HG02981 (cell line): ENCODE measurements around the gene CDHR1.

ENCODE experiments used
- ATAC-seq: cut with Tn5 transposase; IDR thresholded peaks from one replicate; pipeline ENCODE4 v1.9.1; 2021; ENCODE audit warnings: mild to moderate bottlenecking, moderate library complexity; ENCODE audit not compliant: unreplicated experiment

CDHR1 gene

GRCh38 chr10:84198206-84198915, 4.0 kb downstream of the CDHR1 start:
- no peak for ATAC-seq

DNA sequence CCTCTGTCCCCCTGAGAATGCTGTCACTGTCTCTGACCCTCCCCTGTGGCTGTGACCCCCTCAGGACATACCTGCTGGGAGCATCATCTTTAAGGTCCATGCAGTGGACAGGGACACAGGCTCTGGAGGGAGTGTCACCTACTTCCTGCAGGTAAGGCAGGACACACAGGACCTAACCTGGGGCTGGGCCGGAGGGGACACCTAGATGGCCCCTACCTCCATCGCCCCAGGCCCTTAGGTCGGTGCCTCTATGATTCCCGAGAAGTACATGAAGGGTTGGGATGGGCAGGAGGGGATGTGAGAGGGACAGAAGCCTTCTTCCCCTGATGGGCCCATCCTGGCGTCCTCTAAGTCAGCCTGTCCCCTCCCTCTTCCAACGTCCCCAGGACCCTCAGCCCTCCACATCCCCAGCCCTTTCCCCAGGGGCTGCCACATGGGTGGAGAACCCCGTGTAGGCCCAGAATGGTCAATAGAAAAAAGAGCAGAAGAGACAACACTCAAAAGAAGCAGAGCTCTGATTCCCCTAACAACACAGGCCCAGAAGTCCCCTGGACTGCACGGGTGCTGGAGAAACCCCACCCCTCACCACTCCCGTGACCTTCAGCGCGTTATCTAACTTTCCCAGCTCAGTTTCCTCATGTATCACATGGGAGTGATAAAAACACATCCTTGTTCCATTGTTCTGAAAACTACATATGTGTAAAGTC, 6.4 kb downstream of the CDHR1 start:
- ATAC-seq = no peak

DNA sequence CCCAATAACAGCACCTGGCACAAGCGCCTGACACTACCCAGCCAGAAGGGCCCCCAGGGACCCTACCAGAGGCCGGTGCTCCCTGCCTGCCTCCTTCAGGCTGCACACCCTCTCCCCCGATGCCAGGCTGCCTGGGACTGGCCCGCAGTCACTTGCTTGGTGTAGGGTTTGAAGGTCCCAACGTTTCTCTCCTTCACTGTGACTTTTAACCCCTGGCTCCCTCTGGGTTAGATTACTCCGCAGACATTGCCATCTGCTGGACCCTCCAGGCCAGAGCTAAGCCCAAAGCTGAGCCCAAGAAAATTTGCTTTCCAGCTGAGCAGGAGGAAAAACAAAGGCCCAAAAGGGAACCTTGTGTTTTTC, 6.9 kb downstream of the CDHR1 start:
- no peak for ATAC-seq

- ATAC-seq = no peak
These were observed 7.3 kb downstream of the CDHR1 start for GRCh38 chr10:84201682-84202081.

- no peak for ATAC-seq
These were observed 8.0 kb downstream of the CDHR1 start for GRCh38 chr10:84202349-84202748.

DNA sequence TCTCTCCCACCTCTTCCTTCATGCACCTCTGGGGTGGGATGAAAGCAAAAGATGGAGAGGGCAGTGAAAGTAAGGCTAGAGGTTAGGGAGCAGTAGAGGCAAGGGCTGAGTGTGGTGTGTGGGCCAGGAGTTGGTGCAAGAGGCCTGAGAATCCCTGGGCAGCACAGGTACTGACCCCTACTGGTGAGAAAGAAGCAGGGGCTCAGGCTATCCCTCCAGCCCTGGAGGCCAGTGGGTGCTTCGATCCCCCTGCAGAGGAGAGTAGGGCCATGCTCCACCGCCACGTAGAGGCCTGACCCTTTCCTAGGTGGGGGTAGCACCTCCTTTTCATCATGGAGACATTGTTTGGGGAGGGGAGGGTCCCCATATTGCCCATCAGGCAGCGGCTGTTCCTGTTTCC, 9.8 kb downstream of the CDHR1 start:
- peak; percentile 38 for ATAC-seq

DNA sequence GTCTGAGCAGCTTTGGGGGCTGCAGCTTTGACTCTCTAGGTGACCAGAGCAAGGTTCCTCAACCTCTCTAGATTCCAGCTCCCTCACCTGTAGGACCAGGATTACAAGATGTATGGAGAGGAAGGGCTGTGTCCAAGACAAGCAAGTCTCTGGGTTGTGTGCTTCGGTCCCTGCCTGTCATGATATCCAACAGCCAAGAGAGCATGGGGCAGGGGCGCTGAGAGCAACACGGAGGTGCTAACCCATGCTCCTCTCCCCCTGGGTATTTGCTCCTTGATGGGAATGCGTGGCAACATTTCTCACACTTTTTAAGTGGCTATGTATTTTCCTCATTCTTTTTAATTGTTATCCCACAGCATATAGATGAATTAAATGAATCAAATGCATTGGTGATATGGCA, 10.3 kb downstream of the CDHR1 start:
- no peak for ATAC-seq

DNA sequence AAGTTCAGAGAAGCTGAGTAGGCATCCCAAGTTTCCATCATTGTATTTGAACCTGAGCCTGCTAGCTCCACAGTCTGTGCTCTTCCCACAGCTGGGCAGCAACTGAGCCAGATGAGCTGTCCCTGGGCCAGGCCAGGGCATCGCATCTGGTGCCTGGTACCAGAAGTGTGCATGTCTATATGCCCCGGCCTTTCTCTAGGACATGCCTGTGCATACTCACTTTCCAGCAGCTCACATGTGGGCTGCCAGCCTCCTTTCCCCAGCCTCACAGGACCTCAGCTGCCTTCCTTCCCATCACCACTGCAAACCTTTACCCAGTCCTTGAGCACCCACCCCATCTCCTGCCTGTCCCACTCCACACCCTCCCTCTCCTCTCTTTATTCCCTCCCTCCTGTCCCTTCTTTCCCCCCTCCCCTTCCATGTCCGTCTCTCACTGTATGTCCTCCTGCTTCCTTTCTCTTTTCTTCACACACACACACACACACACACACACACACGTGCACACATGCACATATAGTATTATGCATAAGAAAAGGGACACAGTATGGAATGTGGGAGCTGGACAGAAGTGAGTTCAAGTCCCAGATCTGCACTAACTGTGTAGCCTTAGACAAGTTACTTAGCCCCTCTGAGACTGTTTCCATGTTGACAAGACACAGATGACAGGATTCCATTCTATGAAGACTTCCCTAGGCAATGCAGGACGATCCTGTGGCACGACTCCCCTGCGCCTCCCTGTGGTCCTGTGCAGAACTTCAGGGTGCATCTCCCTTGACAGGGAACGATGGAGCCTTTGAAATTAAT, 10.9 kb downstream of the CDHR1 start:
- peak; percentile 84 for ATAC-seq

- no peak for ATAC-seq
These were observed 11.7 kb downstream of the CDHR1 start for GRCh38 chr10:84205853-84206525.

- no peak for ATAC-seq
These were observed 13.7 kb downstream of the CDHR1 start for GRCh38 chr10:84208023-84208422.

DNA sequence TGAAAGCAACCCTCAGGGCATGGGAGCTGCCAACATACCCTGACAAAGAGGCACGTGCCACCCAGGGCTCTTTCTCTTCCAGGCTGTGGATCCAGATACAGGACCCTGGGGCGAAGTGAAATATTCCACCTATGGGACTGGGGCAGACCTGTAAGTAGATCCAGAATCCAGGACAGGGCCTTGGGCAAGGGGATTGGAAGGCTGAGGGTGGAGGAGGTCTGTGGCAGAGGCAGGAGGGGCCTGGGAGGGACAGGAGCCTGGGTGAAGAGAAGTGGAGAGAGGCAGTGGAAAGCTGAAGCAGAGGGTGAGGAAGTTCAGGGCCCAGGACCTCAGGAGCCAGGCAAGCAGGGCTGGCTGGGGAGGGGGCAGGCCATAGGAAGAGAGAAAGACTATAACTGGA, 17.2 kb downstream of the CDHR1 start:
- no peak for ATAC-seq

- ATAC-seq = no peak
These were observed 17.7 kb downstream of the CDHR1 start for GRCh38 chr10:84212014-84212413.

DNA sequence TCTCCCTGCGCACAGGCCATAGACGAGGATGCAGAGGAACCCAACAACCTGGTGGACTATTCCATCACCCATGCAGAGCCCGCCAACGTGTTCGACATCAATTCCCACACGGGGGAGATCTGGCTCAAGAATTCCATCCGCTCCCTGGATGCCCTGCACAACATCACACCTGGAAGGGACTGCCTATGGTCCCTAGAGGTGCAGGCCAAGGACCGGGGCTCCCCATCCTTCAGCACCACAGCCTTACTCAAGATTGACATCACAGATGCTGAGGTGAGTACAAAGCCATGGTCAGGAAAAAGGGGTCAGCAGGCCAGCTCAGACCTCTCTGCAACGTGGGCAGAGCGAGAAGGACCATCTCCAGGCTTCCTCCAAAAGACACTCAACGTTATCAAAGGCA, 18.7 kb downstream of the CDHR1 start:
- ATAC-seq = no peak

GRCh38 chr10:84214046-84214572, 19.8 kb downstream of the CDHR1 start:
- no peak for ATAC-seq

- peak; percentile 93 for ATAC-seq
These were observed 20.4 kb downstream of the CDHR1 start for GRCh38 chr10:84214612-84215235.

DNA sequence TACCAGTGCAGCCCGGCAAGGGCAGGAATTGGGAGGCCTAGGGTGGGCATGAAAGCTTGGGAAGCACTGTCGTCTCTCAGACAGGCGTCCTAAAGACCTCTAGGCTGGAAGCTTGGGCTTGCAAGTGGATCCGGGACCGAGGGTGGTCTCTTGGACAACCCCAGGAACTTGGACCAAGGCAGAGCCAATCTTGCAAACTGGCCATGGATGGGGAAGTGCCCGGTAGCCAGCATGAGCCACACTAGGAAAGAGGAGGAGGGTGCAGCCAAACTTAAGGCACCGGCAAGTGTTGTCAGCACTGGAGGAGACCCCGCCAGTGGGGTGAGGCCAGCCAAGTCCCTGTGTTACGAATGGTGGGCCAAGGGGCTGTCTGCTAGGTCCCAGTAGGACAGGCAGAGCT, 22.5 kb downstream of the CDHR1 start:
- ATAC-seq = no peak

- no peak for ATAC-seq
These were observed 23.4 kb downstream of the CDHR1 start for GRCh38 chr10:84217746-84218145.

- no peak for ATAC-seq
These were observed 27.6 kb downstream of the CDHR1 start for GRCh38 chr10:84221916-84222315.

- no peak for ATAC-seq
These were observed 30.2 kb downstream of the CDHR1 start for GRCh38 chr10:84224411-84225028.
